Measurements from ENCODE around the gene S100A7.

DNA sequence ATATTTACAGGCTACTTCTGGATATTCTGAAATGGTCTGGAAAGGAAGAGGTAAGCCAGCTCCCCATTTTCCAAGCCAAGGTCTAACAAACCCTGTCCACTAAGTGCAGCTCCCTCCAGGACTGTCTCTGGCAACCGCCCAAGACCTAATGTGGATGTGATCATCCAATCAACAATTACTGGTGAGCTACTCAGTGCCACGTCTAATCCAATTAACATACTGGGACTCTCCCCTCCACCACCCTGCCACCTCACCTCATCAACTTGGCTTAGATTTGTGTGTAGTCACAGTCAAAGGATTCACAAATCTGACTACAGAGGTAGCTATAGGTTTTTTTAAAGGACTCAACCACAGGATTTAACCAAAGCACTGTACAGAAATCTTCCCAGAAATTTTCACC, 25.4 kb upstream of the S100A7 start:
- TF ChIP-seq GATA2 (IDR thresholded peaks at IDR 0.05; ENCODE audit: low read depth, low read length), result no peak
- no peak for TF ChIP-seq GATA3 (IDR thresholded peaks at IDR 0.05; ENCODE audit: low read depth, low read length)
